GM13976 (cell line): ENCODE data around the gene RNF141.

Source experiments
- DNase-seq: peaks from one replicate; pipeline ENCODE4 v3.0.0; 2012; ENCODE audit warnings: low spot score
- in situ Hi-C: fragments of 300-500 bp; cut with MboI; formaldehyde crosslinking; loops from one replicate; pipeline ENCODE4 v1.12.0; 2022; ENCODE audit warnings: low sequenced_read_pairs, mixed read lengths, inconsistent platforms; ENCODE audit not compliant: unreplicated experiment
- TF ChIP-seq, protein P1 (sequence below): IDR thresholded peaks from 2 replicates; pipeline ENCODE4 v1.5.1; 2012; ENCODE audit warnings: borderline replicate concordance, mild to moderate bottlenecking; ENCODE audit not compliant: insufficient read depth; ENCODE audit errors: extremely low read depth, missing control alignments, control extremely low read depth

RNF141 gene

GRCh38 chr11:10480760-10481159 is 60.2 kb downstream of the RNF141 start:
- DNase-seq: no peak
- TF ChIP-seq, protein P1, sequence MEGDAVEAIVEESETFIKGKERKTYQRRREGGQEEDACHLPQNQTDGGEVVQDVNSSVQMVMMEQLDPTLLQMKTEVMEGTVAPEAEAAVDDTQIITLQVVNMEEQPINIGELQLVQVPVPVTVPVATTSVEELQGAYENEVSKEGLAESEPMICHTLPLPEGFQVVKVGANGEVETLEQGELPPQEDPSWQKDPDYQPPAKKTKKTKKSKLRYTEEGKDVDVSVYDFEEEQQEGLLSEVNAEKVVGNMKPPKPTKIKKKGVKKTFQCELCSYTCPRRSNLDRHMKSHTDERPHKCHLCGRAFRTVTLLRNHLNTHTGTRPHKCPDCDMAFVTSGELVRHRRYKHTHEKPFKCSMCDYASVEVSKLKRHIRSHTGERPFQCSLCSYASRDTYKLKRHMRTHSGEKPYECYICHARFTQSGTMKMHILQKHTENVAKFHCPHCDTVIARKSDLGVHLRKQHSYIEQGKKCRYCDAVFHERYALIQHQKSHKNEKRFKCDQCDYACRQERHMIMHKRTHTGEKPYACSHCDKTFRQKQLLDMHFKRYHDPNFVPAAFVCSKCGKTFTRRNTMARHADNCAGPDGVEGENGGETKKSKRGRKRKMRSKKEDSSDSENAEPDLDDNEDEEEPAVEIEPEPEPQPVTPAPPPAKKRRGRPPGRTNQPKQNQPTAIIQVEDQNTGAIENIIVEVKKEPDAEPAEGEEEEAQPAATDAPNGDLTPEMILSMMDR: no peak
- in situ Hi-C loops: no loop called here

GRCh38 chr11:10480026-10480425 is 61.0 kb downstream of the RNF141 start:
- in situ Hi-C loops: no loop called here
- TF ChIP-seq, protein P1: no peak
- DNase-seq: no peak

- DNase-seq: no peak
- in situ Hi-C loops: no loop called here
- TF ChIP-seq, protein P1: no peak
Measured at GRCh38 chr11:10478574-10479550, 62.1 kb downstream of the RNF141 start.

DNA sequence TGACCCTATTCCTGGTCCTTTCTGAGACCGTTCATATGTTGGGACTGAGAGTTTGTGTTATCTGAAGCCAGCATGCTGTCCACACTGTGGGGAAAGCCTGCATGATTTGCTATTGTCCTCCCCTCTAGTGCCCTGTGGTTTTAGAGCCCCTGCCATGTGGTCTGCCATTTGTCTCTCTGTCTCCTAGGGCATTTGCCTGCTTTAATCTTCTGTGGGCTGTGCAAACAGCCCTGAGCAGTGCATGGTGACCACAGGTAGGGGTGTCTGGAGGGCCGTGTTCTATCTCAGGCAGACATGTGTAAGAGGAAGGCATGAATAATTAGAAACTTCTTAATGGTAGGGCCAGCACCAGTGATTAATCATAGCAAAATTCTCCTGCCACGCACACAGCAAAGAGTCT is 62.9 kb downstream of the RNF141 start:
- in situ Hi-C loops: no loop called here
- TF ChIP-seq, protein P1: no peak
- no peak for DNase-seq

DNA sequence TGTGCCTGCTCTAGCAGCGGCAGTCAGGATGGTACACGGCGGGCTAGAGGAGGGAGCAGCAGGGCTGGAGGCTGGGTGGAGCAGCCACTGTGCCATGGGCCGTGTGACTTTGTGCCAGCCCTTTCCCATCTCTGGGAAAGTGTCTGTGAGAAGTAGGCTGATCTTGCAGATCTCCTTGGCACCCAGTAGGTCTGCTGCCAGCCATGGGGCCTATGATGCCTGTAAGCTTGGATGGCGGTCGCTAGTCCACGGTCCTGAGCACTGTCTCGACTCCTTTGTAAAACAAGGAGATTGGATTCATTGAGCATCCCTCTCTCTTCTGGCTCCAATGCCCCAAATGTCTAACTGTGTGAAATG is 63.3 kb downstream of the RNF141 start:
- TF ChIP-seq, protein P1: no peak
- no peak for DNase-seq
- in situ Hi-C loops: no loop called here

GRCh38 chr11:10476927-10477689 is 63.9 kb downstream of the RNF141 start:
- TF ChIP-seq, protein P1: no peak
- in situ Hi-C loops: no loop called here
- no peak for DNase-seq
